ENCODE data around the gene ZNF683.

GRCh38 chr1:26361605-26362122, 10.9 kb downstream of the ZNF683 start:
- TF ChIP-seq CTCF (IDR thresholded peaks at IDR 0.05): no peak
- no peak for TF ChIP-seq POLR2A (IDR thresholded peaks at IDR 0.05)
